ENCODE measurements around the gene YBX2. TPM values are rescaled to one million over a fixed set of nuclear protein-coding genes. Genes with fewer than 3 reads are reported as not detected.
A peak's percentile ranks its signal among the peaks of the same experiment; 100 is the strongest.

The YBX2 gene
- total RNA-seq, 1 donor from 2014 or later, result 0.75 TPM

GRCh38 chr17:7283471-7284216 lies 10.8 kb downstream of the YBX2 start:
- no peak for DNase-seq
- intact Hi-C loops (cut with DNase I), result no loop called here
- no peak for ATAC-seq (ENCODE audit: poor library complexity)

DNA sequence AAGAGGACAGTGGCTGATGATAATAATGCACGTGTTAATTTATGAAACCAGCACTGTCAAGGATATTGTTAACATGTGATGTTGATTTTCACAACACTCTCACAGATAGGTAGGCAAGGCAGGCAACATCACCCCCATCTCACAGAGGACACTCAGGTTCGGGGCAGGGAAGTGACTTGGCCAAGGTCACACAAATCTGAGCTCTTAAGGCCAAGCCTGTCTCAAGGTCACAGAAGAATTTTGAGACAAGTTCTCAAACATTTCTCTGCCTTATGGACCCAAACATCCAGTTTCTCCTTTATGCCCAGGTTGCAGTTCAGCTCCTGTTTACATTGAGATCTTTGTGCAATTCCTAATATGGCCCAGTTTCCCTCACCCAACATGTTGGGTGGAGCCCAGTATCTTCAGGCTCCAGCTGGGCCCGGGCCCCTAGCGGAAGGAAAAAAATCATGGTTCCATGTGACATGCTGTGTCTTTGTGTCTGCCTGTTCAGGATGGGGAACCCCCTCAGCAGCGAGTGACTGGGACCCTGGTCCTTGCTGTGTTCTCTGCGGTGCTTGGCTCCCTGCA lies 11.6 kb downstream of the YBX2 start:
- intact Hi-C loops (cut with DNase I), result no loop called here
- DNase-seq, result no peak
- ATAC-seq (ENCODE audit: poor library complexity), result peak; percentile 0

GRCh38 chr17:7281953-7282751 lies 12.3 kb downstream of the YBX2 start:
- ATAC-seq (ENCODE audit: poor library complexity), result peak; percentile 49
- DNase-seq, result peak; percentile 86
- intact Hi-C loops (cut with DNase I), result loop anchor here (1.0 to 2.0 kb wide), 2 partner anchors 14 to 67 kb away; no protein-coding TSS in a partner anchor

GRCh38 chr17:7281074-7281952 lies 13.1 kb downstream of the YBX2 start, which contains the start of gene SLC2A4:
SLC2A4 (plus strand) TSS chr17:7281718; CDS start chr17:7281935, 217 bp downstream.
- DNase-seq, result peak; percentile 97
- intact Hi-C loops (cut with DNase I), result loop anchor here (1.0 to 2.0 kb wide), 2 partner anchors 15 to 67 kb away; no protein-coding TSS in a partner anchor
- ATAC-seq (ENCODE audit: poor library complexity), result peak; percentile 85

GRCh38 chr17:7280519-7281073 lies 13.8 kb downstream of the YBX2 start:
- ATAC-seq (ENCODE audit: poor library complexity) (peak; percentile 67), DNase-seq (peak; percentile 90)
- intact Hi-C loops (cut with DNase I), result loop anchor here (1.0 to 2.0 kb wide), 2 partner anchors 16 to 68 kb away; no protein-coding TSS in a partner anchor

DNA sequence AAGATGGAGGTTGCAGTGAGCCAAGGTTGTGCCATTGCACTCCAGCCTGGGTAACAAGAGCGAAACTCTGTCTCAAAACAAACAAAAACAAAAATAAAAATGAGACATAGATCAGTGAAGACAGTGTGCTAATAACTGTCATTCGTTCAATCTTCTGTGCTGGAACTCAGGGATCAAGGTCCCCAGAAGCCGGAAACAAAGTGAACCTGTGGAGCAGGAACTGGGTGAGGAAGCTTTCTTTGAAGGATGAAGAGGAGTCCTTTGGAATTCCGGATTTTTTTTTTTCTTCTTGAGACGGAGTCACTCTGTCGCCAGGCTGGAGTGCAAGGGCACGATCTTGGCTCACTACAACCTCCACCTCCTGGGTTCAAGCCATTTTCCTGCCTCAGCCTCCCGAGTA lies 15.0 kb downstream of the YBX2 start:
- DNase-seq (no peak), ATAC-seq (ENCODE audit: poor library complexity) (no peak)
- intact Hi-C loops (cut with DNase I), result no loop called here

DNA sequence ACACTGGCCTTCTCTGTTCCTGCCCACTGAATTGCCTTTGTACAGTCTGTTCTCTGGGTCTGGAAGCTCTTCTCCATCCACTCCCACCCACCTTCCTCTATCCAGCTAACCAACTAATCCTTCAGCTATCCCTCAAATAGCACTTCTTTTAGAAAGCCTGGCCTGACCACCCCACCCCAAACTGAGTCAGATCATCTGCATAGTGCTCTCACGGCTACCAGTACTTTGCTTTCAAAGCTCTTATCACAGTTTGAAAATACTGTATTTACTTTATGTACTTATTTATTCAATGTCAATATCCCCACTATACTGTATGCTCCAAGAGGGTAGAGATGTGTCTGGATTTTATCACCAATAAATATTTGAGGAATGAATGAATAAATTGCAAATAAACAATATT lies 27.7 kb downstream of the YBX2 start:
- ATAC-seq (ENCODE audit: poor library complexity) (no peak), DNase-seq (no peak)
- intact Hi-C loops (cut with DNase I), result no loop called here

GRCh38 chr17:7263801-7264078 lies 30.7 kb downstream of the YBX2 start:
- no peak for DNase-seq
- ATAC-seq (ENCODE audit: poor library complexity), result no peak
- intact Hi-C loops (cut with DNase I), result no loop called here

GRCh38 chr17:7262935-7263800 lies 31.3 kb downstream of the YBX2 start:
- intact Hi-C loops (cut with DNase I), result no loop called here
- peak; percentile 24 for ATAC-seq (ENCODE audit: poor library complexity)
- peak; percentile 44 for DNase-seq

- intact Hi-C loops (cut with DNase I), result no loop called here
- DNase-seq (peak; percentile 39), ATAC-seq (ENCODE audit: poor library complexity) (no peak)
These were observed 32.1 kb downstream of the YBX2 start, which contains the start of gene CLDN7 for GRCh38 chr17:7262192-7262934. CLDN7 (minus strand) TSS chr17:7262478; CDS start chr17:7262043, 435 bp downstream.

DNA sequence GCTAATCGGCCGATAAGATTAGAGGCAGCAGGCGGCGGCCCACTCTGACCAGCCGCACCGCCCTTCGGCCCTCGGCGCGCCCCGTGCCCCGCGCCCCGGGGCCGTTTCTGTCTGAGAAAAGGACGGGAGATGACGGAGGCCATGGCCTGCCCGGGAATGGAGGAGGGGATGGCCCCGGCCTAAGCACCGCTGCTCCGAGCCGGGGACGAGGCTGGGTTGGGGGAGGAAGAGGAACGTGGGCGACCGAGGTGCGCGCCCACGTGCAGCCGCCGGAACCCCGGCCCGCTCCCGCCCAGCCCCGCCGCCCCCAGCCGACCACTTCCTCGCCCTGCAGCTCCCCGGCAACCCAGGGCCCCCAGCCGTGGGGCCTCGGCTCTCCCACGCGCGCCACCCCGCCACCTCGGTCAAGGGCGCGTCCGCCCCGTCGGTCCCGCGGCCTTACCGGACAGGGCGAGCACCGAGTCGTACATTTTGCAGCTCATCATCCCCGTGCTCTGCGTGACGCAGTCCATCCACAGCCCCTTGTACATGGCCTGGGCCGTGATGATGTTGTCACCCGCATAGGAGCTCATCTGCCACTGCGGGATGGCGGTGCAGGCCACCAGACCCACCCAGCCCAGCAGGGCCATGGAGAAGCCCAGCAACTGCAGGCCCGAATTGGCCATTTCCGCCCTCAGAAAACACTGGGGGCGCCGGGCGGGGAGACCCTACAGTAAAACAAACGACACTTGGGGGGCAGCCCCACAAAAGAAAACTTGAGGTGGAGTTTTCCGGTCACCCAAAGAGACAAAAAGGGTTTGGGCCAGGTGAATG lies 32.9 kb downstream of the YBX2 start:
- ATAC-seq (ENCODE audit: poor library complexity), result peak; percentile 35
- intact Hi-C loops (cut with DNase I), result no loop called here
- peak; percentile 31 for DNase-seq

GRCh38 chr17:7260651-7261378 lies 33.6 kb downstream of the YBX2 start:
- DNase-seq (peak; percentile 36), ATAC-seq (ENCODE audit: poor library complexity) (peak; percentile 67)
- intact Hi-C loops (cut with DNase I), result no loop called here

- intact Hi-C loops (cut with DNase I), result no loop called here
- DNase-seq (peak; percentile 13), ATAC-seq (ENCODE audit: poor library complexity) (no peak)
These were observed 34.3 kb downstream of the YBX2 start for GRCh38 chr17:7260151-7260550.

DNA sequence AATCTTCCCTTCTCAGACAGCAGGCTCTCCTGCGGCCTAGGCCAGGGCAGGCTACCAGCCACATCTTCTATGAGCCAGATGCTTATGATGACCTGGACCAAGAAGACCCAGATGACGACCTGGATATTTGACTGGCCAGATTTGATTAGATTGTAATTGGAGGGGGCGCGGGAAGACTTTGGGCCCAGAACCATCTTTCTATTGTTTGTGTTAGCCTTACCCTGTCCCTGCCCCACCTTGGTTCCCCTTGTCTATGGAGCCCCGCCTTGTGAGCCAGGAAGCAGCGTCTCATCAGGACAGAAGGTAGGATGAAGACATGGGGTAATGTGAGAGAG lies 34.9 kb downstream of the YBX2 start:
- intact Hi-C loops (cut with DNase I), result no loop called here
- ATAC-seq (ENCODE audit: poor library complexity), result no peak
- no peak for DNase-seq

DNA sequence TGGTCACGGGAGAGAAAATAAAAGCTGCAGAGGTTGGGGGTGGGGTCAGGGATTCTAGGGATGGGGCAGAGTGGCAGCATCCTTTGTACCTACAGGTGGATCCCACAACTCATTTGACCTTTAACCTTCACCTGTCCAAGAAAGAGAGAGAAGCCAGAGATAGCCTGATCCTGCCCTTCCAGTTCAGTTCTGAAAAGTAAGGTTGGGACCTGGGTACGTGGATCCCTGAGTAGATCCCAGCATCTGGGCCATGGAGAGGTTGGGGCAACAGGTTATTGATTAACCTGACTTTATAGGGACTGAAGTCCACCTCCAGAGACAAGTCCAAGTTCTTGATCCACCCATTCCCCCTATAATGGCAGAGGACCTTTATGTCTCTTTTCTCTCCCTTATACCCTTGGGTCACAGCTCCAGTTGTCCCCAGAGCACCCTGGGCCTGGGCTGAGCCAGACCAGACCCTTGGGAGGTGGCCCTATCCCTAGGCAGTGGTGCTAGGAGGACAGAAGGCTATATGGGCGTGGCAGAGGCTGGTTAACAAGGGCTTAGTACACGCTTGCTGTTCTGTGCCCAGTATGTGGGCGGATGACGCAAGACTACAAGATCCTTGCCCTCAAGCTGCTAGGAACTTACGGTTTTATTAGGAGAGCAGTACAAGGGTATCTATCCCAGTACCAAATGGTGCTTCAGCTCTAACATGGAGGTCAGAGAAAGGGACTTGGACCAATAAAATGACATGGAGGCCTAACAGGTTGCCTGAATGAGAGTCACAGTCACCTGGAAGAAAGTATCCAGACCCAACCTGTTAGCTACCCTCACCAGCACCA lies 35.5 kb downstream of the YBX2 start:
- intact Hi-C loops (cut with DNase I), result no loop called here
- DNase-seq (no peak), ATAC-seq (ENCODE audit: poor library complexity) (no peak)
